22Rv1 (cell line): Measurements from ENCODE around the gene DYRK1B.
"Not testable (repeated sequence)": the region's sequence is repeated elsewhere in the genome, so short reads cannot be mapped to it uniquely, and the experiment has no call there.

Experiments used
- H3K27ac ChIP-seq: fragments of 450-650 bp; 2 replicates; pipeline ENCODE4 v1.5.1; 2017
- ZFX ChIP-seq: fragments of 450-650 bp; IDR thresholded peaks from 2 replicates; pipeline ENCODE4 v1.6.1; 2017; ENCODE audit warnings: antibody characterized with exemption, borderline replicate concordance
- TF ChIP-seq, protein P1 (sequence below): fragments of 450-650 bp; IDR thresholded peaks from 2 replicates; pipeline ENCODE4 v1.5.1; 2017; ENCODE audit warnings: mild to moderate bottlenecking

The DYRK1B gene

DNA sequence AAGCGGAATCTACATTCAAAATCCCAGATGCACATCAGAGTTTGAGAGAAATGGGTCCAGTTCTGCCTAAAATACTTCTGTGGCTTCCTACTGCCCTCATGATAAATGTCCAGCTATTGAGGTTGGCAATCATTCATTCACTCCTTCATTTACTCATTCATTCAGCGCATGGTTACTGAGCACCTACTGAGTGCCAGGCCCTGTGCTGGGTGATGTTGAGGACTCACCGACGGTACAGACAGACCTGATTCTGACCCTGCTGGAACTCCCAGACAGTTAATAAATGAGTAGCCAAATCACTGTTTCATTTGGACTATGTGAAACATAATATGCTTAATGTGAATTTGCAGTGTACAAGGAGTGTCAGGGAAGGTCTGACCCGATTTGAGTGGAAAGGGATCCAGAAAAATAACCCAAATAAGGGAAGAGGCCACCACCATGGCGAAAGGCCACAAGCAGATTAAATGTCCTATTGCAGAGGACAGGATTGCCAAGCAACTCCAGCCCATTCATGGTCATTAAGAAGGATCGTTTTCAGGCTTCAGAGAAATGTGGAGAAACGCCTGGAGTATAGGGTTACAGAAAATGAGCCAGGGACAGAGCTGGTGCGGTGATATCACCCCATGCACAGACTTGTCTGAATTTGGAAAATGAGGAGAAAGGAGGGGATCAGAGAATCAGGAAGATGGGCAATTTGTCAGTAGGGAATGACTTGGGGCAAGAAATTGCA is 20.5 kb downstream of the DYRK1B start:
- TF ChIP-seq, protein P1, sequence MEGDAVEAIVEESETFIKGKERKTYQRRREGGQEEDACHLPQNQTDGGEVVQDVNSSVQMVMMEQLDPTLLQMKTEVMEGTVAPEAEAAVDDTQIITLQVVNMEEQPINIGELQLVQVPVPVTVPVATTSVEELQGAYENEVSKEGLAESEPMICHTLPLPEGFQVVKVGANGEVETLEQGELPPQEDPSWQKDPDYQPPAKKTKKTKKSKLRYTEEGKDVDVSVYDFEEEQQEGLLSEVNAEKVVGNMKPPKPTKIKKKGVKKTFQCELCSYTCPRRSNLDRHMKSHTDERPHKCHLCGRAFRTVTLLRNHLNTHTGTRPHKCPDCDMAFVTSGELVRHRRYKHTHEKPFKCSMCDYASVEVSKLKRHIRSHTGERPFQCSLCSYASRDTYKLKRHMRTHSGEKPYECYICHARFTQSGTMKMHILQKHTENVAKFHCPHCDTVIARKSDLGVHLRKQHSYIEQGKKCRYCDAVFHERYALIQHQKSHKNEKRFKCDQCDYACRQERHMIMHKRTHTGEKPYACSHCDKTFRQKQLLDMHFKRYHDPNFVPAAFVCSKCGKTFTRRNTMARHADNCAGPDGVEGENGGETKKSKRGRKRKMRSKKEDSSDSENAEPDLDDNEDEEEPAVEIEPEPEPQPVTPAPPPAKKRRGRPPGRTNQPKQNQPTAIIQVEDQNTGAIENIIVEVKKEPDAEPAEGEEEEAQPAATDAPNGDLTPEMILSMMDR = no peak
- no peak for TF ChIP-seq ZFX
- no peak overlapping the region for H3K27ac ChIP-seq

DNA sequence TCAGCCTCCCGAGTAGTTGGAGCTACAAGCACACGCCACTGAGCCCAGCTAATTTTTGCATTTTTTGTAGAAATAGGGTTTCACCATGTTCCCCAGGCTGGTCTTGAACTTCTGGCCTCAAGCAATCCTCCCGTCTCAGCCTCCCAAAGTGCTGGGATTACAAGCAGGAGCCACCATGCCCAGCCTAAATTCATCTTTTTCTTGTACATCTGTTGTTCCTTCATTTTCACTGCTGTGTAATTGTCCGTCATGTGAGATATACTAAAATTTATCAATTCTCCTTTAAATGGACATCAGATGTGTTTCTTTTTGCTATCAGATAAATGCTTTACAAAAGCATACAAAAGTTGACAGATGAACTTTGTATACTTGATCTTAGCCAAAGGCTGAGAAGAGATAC is 22.9 kb downstream of the DYRK1B start:
- H3K27ac ChIP-seq = no peak overlapping the region
- TF ChIP-seq, protein P1 = no peak
- TF ChIP-seq ZFX = no peak

DNA sequence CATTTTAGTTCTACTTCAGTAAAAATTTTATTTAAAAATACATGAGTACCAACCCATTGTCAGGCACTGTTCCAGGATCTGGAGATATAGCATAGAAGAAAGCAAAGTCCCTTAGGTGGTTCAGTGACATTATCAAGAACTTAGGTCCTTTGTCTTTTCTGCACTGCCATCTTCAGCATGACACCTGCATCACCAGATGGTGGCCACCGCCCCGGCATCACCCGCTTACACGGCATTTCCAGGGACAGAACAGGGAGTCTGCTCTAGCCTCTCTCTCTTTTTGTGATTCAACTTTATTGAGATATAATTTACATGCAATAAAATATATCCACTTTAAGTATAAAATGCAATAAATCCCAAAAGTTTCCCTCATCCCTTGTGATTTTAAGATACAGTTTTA is 23.5 kb downstream of the DYRK1B start:
- no peak for TF ChIP-seq ZFX
- TF ChIP-seq, protein P1 = no peak
- H3K27ac ChIP-seq = no peak overlapping the region

DNA sequence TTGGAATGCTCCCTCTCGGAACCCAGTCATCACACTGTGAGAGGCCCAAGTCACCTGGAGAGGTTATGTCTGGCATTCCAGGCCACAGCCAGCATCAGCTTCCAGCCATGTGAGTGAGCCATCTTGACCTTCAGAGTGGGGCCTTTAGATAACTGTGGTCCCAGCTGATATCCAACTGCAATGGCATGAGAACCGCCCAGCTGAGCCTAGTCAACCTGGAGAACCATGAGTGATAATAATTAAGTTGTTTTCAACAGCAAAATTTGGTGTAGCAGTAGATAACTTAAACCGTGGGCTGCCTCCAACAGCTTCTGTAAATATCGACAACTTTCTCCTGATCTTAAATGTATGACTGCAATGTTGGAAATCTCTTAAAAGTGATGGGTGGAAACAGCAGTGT is 24.6 kb downstream of the DYRK1B start:
- TF ChIP-seq ZFX = no peak
- TF ChIP-seq, protein P1 = no peak
- H3K27ac ChIP-seq = no peak overlapping the region

DNA sequence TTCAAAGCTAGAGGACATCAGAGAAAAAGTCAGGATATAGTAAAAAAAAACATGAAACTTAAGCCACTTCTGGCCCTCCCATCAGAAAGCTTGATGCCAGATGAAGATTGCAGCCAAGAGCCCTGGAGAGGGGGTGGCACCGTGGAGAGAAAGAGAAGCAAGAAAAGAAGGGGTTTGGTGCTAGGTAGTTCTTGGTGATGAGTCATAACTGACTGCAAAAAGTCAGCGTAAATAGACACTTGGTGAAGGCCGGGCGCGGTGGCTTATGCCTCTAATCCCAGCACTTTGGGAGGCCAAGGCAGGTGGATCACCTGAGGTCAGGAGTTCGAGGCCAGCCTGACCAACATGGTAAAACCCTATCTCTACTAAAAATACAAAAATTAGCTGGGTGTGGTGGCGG is 25.3 kb downstream of the DYRK1B start:
- not testable (repeated sequence) for H3K27ac ChIP-seq

DNA sequence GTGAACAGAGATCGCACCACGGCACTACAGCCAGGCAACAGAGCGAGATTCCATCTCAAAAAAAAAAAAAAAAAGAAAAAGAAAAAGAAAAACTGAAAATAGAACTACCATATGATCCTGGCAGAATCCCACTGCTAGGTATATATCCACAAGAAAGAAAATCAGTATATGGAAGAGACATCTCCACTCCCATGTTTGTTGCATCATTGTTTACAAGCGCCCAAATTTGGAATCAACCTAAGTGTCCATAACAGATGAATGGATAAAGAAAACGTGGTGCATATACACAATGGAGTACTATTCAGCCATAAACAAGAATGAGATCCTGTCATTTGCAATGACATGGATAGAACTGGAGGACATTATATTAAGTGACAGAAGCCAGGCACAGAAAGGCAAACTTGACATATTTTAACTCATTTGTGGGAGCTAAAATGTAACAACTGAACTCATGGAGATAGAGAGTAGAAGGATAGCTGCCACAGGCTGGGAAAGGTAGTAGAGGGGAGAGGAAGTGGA is 26.1 kb downstream of the DYRK1B start:
- TF ChIP-seq ZFX = no peak
- TF ChIP-seq, protein P1 = no peak
- no peak overlapping the region for H3K27ac ChIP-seq

DNA sequence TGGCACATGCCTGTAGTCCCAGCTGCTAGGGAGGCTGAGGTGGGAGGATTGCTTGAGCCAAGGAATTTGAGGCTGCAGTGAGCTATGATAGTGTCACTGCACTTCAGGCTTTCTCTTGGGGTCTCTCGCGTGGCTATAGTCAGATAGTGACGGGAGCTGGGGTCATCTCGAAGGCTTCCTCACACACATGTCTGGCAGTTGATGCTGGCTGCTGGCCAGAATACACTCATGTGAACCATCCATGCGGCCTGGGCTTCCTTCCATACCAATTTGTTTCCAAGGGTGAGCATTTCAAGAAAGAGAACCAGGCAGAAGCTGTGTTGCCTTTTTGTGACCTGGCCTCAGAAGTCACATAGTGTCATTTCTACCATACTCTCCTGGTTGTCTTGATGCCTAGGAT is 28.9 kb downstream of the DYRK1B start:
- no peak for TF ChIP-seq ZFX
- TF ChIP-seq, protein P1 = no peak

DNA sequence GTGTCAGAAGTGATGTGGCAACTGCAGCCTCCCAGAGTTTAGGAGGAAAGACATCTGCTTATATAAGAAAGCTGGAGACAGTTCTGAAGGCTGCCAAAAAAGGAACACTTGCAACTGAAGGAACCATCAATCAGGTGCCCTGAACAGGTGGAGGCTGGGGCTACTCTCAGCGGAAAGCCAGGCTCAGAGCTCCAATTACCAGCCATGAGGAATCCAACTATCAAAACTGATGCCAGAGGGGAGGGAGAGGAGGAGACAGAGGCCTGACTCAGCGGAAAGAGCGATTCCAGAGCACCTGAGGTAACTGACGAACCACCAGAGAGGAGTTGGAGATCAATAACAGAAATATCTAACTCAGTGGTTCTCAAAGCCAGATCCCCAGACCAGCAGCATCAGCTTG is 31.0 kb downstream of the DYRK1B start:
- no peak overlapping the region for H3K27ac ChIP-seq
- no peak for TF ChIP-seq ZFX
- TF ChIP-seq, protein P1 = no peak

More for the DNA sequence above, 28.9 kb downstream of the DYRK1B start:
- H3K27ac ChIP-seq = no peak overlapping the region
